GM18858 (cell line): ENCODE results near the gene P4HB.

Experiments used
- ATAC-seq: cut with Tn5 transposase; IDR thresholded peaks from one replicate; pipeline ENCODE4 v1.9.1; 2021; ENCODE audit not compliant: unreplicated experiment

Gene P4HB

DNA sequence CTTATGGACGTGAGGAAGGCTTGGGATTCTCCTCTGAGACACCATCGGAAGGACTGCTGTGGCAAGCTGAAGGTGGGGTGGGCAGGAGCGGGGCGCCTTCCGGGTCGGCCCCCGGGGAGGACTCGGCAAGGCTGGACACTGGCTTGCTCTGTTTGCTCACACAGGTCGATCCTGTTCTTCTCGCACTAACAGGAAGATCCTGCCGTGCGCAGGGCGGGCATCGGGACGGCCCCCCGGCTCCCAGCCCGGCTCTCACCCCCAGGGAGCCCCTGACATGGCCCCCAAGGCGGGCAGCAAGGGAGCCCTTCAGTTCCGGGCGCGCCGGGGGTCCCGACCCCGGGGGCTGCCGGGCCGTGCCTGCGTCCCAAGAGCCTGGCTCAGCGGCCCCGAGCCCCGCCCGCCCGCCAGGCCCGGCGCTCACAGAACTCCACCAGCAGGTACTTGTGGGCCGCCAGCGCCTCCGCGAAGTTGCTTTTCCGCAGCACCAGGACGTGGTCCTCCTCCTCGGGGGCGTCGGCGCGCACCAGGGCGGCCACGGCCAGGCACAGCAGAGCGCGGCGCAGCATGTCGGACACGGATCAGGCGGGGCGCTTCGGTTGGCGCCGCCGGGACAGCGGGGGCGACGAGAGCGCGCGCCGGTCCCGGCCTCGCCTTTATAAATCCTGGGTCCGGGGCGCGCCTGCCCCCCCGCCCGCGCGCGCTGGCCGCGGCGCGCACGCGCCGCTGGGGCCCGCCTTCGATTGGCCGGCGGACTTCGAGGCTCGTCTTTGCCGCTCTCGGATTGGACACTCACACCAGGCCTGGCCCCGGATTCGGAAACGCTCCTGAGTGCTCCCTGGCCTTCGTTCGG is at the start of gene P4HB:
Gene P4HB (minus strand): TSS at position 630 of the 850 bp plus-strand sequence. CDS start 64 bp downstream, at position 566.
- ATAC-seq: no peak

DNA sequence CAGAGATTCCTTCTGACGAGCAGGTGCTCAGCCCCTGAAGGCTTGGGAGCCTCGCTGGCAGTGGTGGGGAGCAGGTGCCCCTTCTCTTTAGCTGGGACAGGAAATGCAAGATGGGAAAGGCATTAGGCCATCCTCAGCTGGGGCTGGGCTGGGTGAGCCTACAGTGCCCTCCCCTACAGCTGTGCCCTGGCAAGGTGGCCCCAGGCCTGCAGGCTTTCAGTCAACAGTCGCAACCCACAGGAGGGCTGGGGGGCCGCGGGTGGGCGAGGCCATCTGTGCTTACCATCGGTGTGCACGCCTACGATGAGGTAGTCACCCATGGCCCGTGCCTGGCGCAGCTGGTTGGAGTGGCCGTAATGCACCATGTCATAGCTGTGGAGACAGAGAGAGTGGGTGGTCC is 48.9 kb upstream of the P4HB start:
- no peak for ATAC-seq

DNA sequence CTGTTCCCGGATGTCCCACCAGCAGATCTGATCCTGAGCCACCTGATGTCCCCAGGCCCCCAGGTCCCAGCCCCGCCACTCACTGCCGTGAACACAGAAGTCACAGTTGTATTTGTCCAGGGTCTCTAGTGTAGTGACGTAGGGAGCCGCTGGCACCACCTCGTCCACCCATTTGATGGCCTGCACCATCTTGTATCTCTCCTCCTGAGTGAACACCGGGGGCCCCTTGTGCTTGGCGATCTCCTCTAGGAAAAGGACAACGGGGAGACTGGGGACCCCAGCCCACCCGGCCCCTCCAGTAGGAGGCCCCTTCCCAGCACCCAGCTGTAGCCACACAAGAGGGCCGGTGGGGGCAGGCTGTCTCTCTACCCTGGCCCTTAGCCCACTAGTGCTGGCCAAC is 48.5 kb upstream of the P4HB start:
- ATAC-seq: no peak

DNA sequence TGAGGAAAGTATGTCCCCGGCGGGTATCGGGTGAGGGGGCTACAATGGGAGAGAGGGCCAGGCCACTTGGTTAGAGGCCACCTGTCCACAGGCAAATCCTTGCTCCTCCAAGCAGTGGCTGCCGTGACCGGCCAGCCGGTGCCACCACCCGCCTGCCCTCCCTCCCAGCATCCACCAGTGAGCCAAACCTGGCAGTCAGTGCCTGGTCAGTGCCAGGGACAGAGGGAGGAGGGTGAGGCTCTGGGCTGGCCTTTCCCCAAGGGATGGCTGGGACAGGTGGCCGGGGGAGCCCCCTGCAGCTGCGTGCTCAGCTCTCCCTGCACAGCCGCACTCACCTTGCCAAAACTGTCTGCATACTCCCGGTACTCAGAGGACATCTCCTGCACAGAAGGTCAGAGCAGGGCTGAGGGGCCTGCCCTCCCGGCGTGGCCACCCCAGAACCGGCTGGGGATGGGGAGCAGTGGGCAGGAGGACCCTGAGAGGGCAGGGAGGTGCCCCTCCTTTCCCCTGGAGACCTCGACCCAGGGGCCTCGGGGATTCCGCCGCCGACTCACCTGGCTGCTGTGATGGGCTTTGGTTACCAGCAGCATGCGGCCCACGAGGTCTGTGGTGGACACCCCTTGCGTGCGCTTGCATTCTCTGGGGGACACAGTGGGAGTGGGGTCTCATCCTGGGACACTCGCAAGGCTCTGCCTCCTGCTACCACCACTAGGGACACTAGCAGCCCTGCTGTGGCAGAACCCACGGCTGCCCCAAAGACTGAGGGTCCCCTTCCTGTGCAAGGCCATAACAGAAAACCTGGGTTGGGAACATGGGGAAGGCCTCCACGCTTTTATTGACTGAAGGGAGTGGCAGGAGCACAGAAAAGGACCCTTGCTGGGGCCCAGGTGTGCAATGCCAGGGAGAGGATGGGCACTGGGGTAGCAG is 47.1 kb upstream of the P4HB start:
- ATAC-seq: no peak

DNA sequence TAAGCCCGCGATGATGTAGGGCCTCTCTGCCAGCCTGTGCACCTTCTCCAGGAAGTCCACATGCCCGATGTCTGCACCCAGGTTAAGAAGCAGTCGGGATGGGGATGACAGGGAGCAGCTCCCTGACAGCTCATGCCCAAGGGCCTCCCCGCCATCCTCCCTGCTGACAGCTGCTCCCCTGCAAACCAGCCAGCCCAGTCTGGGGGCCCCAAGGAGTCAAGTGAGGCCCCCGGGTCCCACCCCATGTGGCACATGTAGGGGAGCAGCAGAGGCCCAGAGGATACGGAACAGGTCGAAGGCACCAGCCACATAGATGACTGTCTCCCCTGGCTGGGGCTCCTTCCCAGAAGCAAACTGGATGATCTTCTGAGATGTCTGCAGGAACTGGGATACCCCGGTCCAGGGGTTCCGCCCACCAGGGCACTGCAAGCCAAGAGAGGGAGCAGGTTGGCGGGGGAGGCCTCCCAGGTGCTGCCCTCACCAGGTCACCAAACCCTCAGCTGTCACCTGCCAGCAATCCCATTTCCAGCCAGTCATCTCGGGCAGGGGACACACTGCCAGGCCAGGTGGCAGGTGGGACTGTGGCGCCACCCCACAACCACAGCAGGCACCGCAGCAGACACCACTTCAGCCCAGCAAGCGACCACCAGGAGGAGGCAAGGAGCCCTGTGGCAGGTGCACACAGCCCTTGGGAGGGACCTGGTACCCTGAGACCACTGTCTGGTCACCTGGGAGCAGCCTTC is 46.3 kb upstream of the P4HB start:
- no peak for ATAC-seq

DNA sequence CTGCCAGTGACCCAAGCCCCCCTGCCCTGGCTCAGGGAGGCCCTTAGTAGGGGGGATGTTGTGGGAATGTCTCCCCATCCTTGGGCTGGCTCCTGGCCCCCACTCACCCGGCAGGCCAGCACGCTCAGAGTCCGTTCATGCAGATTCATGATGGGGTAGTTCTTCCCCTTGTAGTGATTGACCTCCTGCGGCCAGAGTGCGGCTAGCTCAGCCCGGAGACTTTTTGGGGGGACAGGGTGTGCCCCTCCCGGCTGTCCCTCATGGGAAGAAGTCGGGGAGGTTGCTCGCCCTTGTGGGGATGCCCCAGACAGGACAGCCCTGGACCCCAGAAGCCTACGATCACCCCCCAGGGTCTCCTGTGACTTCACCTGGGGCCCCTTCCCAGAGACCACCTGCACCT is 45.7 kb upstream of the P4HB start:
- ATAC-seq: no peak

DNA sequence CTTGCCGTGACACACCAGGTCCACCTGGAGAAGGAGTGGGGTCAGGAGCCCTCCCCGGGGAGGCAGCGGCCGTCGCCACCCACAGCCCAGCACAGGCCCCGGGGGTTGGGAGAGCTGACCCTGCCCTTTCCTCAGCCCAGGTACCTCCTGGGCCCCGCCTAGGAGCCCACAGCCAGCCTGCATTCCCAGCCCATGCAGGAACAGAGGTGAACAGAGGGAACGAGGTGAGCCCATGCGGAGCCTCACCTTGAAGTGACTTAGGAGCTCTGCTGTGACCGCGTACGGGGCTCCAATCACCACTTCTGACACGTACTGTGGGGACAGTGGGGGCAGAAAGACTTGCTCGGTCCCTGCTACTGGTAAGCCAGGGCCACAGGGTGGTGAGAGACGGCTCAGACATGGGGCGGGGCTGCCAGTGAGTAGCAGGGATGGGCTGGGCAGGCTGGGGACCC is 45.1 kb upstream of the P4HB start:
- ATAC-seq: no peak

DNA sequence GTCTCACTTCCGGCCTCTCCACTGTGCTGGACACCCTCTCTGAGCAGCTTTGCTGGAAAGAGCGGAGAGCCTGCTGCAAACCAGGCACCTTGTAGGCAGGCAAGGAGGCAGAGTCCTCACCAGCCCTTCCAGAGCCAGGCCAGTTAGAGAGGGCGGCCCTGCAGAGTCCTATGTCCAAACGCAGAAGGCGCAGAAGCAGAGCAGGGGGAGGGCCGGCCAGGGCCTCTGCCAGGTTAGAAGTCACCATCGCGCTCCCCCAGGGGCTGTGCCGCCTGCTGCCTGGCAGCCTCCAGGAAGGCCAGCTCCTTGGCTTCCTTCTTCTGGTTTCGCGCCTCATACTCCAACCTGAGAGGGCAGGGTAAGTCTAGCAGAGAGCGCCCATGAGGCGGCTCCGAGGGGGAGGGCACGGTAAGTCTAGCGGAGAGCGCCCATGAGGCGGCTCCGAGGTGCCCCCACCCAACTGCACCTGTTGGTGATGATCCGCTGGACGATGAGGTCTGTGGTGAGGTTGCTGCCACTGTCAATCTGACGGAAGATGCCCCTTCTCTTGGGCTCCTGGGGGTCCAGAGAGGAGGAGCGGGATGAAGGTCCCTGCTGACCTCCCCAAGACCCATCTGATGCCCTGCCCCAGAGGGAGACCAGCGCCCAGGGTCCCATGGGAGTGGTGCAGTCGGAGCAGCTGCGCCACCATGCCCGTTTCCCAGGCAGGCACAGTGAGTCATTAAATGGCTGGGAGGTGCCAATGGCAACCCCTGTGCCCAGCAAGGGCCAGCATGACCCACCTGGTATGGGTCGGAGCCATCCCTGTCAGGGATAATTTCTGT is 44.5 kb upstream of the P4HB start:
- ATAC-seq: no peak

DNA sequence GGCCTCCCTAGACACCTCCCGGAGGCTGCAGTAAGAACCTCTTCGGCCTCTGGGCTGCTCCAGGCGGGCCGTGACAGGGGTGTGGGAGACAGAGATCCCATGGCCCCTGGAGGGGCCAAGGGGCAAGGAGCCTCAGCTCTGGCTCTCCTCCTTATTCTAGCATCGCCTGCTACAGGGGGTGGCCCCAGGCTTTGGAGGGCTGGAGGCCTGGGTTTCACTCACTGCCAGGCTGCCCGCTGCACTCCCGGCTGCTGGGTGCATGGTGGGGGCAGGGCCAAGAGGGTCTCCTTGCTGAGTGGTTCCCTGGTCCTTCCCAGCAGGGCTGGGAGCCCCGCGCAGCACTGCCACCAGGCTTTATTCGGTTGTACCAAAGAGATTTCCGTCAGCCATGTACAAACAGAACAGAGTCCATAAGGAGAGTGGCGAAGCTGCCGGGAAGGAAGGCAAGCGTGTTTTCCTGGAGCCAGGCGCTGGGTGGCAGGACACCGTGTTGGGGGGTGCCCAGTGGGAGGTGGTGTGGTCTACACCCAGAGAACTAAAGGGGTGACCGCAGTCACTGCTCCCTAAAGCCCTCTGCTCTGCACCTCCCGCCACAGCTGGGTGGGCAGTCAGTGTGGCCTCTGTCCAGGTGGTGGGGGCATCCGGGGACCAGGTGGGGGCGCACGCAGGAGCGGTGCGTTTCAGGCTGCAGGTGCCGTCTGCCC is 43.7 kb upstream of the P4HB start:
- ATAC-seq: no peak

DNA sequence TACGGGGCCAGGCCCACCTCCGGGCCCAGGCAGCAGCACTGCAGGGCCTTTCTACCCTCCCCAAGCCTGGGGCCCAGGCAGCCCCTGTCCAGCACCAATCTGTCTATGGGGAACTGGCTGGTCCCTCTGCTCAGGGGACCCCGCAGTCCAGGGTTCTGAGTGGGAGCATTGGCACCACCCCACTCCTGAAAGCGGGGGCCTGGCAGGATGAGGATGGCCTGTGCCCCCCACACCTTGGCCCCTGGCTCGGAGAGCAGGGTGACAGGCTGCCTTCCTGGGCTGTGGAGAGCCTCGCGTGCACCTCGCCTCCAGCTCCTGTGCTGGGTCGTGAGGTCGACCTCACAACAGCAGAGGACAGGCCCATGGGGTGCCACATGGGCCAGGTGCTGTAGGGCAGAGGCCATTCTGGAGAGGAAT is 43.1 kb upstream of the P4HB start:
- ATAC-seq: no peak

DNA sequence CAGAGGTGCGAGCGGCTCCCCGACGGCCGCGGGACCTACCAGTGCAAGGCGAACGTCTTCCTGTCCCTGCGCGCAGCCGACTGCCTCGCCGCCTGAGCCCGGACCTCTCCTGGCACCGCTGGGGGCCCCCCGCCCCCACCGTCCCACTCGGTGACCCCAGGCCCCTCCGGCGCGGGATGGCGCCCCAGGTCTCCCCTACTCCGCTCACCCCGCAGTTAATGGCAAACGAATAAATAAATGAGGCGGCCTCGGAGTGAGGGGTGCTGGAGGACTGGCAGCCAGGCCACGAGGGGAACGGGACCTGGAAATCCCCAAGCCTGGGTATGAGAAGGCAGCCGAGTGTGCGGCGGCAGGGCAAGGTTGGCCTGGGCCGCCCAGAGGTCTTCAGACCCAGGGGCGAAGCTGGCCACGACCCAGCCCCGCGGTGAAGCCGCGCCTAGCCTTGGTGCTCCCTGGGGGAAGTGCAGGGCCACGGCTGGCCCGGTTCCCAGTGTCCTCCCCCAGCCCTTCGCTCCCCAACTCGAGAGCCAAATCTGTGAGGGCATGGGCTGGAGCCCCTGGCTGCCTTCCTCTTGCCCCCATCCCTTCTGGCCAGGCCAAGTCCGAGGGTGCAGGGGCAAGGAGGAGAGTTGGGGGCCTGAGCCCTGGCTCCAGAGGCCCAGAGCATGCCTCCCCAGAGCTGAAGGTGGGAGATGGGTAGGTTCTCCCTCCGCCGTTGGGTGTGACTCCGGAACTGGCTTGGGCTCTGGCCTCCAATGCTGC is 42.5 kb upstream of the P4HB start:
- no peak for ATAC-seq

DNA sequence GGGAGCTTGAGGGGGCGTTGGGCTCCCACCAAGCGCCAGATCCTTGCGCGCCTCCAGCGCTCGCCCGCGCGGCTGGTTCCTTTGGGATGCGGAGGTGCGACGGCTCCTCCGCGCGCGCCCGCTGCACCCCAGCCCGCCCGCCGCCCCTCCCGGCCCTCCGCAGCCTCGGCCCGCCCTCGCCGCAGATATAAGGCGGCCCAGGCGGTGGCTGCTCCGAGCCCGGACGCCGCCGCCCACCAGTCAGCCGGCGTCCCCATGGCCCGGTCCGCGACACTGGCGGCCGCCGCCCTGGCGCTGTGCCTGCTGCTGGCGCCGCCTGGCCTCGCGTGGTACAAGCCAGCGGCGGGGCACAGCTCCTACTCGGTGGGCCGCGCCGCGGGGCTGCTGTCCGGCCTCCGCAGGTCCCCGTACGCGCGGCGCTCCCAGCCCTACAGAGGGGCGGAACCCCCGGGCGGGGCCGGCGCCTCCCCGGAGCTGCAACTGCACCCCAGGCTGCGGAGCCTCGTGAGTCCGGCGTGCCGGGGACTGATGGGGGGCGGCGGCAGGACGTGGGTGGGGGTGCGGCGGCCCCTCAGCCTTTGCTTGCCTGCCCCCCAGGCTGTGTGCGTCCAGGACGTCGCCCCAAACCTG is 41.8 kb upstream of the P4HB start, which contains the start of gene NPB:
Gene NPB (plus strand): TSS at position 216 of the 630 bp plus-strand sequence. CDS start 40 bp downstream, at position 256.
- no peak for ATAC-seq

DNA sequence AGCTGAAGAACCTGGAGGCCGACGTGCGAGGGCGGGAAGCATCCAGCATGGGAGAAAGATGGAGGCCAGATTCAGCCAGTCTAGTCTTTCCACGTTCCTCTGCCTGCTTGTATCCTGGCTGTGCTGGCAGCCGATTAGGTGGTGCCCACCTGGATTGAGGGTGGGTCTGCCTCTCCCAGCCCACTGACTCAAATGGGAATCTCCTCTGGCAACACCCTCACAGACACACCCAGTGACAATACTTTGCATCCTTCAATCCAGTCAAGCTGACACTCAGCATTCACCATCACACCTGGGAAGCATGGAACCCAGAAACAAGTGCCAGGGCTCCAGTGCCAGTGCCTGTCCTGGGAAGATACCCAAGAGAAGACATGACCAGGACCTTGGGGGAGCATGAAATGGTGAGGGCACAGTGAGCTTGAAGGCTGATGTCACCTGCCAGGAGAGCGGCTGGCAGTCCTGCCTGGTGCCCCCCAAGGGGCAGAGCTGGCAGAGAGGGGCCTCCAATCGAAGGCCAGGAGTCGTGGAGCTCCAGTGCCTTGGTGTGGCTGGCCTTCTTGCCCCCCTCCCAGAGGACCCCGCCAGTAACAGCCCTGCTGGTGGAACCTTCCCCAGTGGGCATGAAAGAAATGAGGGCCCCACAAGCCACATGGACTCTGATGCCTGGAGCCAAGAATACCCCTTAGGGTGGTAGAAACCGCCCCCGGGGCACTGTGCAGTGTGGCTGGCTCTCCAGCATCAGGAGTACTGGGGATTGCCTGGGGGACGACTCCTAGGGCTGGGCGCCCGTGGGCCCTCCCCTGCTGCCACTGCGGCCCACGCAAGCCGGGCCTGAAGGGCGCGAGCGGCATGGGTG is 41.1 kb upstream of the P4HB start:
- ATAC-seq: no peak

DNA sequence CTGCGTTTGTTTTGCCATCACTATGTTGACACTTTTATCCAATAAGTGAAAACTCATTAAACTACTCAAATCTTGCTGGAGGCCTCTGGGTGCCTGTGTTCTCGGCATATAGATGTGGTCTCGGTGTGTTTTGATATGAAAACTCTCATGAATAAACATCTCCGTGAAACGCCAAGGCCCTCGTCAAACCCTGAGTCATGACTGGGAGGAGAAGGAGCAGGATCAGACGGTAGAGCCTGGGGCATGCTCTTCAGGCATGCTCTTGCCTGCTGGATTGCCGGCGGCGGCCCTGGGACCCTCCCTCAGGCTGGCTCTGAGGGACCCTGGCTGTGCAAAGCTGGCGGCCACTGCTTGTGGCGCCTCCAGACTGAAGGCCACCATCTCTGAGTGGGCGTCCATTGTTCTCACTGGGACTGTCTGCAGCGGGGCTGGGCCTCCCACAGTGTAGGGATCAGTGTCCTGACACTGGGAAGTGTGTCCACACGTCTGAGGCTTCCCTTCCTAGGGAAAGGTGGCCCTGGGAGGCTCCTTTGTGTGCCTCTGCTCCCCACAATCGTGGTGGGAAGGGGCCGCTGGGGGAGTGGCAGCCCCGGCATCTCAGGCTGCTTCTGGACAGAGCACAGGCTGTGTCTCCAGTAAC is 40.0 kb upstream of the P4HB start:
- no peak for ATAC-seq

DNA sequence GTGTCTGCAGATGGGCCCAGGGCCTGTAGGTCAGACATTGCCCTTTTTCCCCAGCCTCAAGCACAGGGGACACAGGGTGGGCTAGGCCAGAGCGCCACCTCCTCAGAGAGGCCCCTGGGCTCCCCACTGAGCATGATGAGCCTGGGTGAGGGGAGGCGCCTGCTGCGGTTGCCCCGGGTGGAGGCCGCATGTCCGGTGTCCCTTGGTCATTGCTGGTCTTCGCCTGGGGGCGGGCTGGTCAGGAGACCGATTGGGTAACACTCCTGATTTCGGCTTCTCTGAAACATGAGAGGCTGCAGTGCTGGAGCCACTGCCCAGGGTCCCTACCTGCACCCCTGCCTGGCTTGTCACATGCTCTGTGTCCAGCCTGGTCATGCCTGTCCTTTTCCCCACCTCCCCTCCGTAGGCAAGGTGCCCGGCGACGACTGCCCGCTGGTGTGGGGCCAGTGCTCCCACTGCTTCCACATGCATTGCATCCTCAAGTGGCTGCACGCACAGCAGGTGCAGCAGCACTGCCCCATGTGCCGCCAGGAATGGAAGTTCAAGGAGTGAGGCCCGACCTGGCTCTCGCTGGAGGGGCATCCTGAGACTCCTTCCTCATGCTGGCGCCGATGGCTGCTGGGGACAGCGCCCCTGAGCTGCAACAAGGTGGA is 39.3 kb upstream of the P4HB start:
- no peak for ATAC-seq

DNA sequence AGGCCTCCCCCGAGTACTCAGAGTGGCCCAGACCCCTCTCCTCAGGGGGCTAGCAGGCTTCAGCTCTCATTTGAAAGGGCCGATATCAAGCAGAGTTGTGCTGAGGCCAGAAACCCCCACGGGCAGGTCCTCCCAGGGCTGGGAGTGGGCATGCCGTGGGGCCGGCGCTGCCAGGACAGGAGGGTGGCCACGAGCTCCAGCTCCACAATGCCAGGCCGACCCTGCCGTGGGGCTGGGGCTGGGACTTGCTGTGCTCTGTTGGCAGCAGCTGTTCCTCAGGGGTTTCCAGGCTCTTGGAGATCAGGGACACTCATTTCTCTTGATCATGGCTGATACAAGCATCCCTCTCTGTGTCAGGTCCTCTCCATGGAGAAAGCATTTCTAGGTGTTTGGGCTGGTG is 38.5 kb upstream of the P4HB start:
- no peak for ATAC-seq
